ENCODE results near the gene KIAA0040. TPM values are rescaled to one million over a fixed set of nuclear protein-coding genes. Genes with fewer than 3 reads are reported as not detected.

Gene KIAA0040
- total RNA-seq, 1 donor from 2014 or later, result 9.7 TPM

GRCh38 chr1:175208773-175209492 lies 16.4 kb upstream of the KIAA0040 start:
- H3K4me3 ChIP-seq (ENCODE audit: low read depth, low read length), result no peak overlapping the region
- no peaks in the 10 kb centered on the region for H3K27me3 ChIP-seq (ENCODE audit: control insufficient read depth, insufficient read depth, low read length)
- TF ChIP-seq CTCF (IDR thresholded peaks at IDR 0.05; ENCODE audit: insufficient read depth, low read length, poor library complexity, severe bottlenecking), result no peak
- no peaks in the 10 kb centered on the region for H3K36me3 ChIP-seq (ENCODE audit: control insufficient read depth, insufficient read depth, low read length)
- no peak for DNase-seq (ENCODE audit: low read depth)

GRCh38 chr1:175207971-175208370 lies 15.4 kb upstream of the KIAA0040 start:
- H3K27me3 ChIP-seq (ENCODE audit: control insufficient read depth, insufficient read depth, low read length), result no peaks in the 10 kb centered on the region
- DNase-seq (ENCODE audit: low read depth), result no peak
- no peaks in the 10 kb centered on the region for H3K36me3 ChIP-seq (ENCODE audit: control insufficient read depth, insufficient read depth, low read length)
- no peak for TF ChIP-seq CTCF (IDR thresholded peaks at IDR 0.05; ENCODE audit: insufficient read depth, low read length, poor library complexity, severe bottlenecking)
- H3K4me3 ChIP-seq (ENCODE audit: low read depth, low read length), result no peak overlapping the region

GRCh38 chr1:175206687-175207086 lies 14.1 kb upstream of the KIAA0040 start:
- TF ChIP-seq CTCF (IDR thresholded peaks at IDR 0.05; ENCODE audit: insufficient read depth, low read length, poor library complexity, severe bottlenecking), result no peak
- Histone ChIP-seq H3K4me3 (ENCODE audit: low read depth, low read length) (no peak overlapping the region), H3K36me3 (ENCODE audit: control insufficient read depth, insufficient read depth, low read length) (no peaks in the 10 kb centered on the region), H3K27me3 (ENCODE audit: control insufficient read depth, insufficient read depth, low read length) (no peaks in the 10 kb centered on the region)
- no peak for DNase-seq (ENCODE audit: low read depth)

GRCh38 chr1:175204330-175204729 lies 11.8 kb upstream of the KIAA0040 start:
- Histone ChIP-seq H3K4me3 (ENCODE audit: low read depth, low read length) (no peak overlapping the region), H3K36me3 (ENCODE audit: control insufficient read depth, insufficient read depth, low read length) (no peaks in the 10 kb centered on the region), H3K27me3 (ENCODE audit: control insufficient read depth, insufficient read depth, low read length) (no peaks in the 10 kb centered on the region)
- DNase-seq (ENCODE audit: low read depth), result no peak
- TF ChIP-seq CTCF (IDR thresholded peaks at IDR 0.05; ENCODE audit: insufficient read depth, low read length, poor library complexity, severe bottlenecking), result no peak

GRCh38 chr1:175203570-175204068 lies 11.0 kb upstream of the KIAA0040 start:
- DNase-seq (ENCODE audit: low read depth), result no peak
- Histone ChIP-seq H3K27me3 (ENCODE audit: control insufficient read depth, insufficient read depth, low read length) (no peaks in the 10 kb centered on the region), H3K4me3 (ENCODE audit: low read depth, low read length) (no peak overlapping the region), H3K36me3 (ENCODE audit: control insufficient read depth, insufficient read depth, low read length) (no peaks in the 10 kb centered on the region)
- TF ChIP-seq CTCF (IDR thresholded peaks at IDR 0.05; ENCODE audit: insufficient read depth, low read length, poor library complexity, severe bottlenecking), result no peak
